GM23338 (cell line): ENCODE measurements around the gene FXYD5. TPM values are rescaled to one million over a fixed set of nuclear protein-coding genes. Genes with fewer than 3 reads are reported as not detected.

ENCODE experiments used
- ATAC-seq: fragments of 200-7000 bp; cut with Tn5 transposase; 3 replicates; pipeline ENCODE4 v1.9.1; 2020
- DNase-seq: peaks from one replicate; pipeline ENCODE4 v3.0.0-alpha.2; 2015; ENCODE audit warnings: low spot score
- H2AFZ ChIP-seq: fragments of 200-600 bp; sonication (generic); 2 replicates; pipeline ENCODE4 v1.8.0; 2016; ENCODE audit warnings: antibody characterized with exemption, mild to moderate bottlenecking, moderate library complexity
- H3F3A ChIP-seq: fragments of 200-600 bp; sonication (generic); replicated peaks from 2 replicates; pipeline ENCODE4 v1.8.0; 2017; ENCODE audit warnings: antibody characterized with exemption, mixed run types, low read depth
- H3K27ac ChIP-seq: fragments of 200-600 bp; sonication (generic); 2 replicates; pipeline ENCODE4 v1.6.1; 2016; ENCODE audit warnings: low read depth
- H3K27me3 ChIP-seq: fragments of 200-600 bp; sonication (generic); 2 replicates; pipeline ENCODE4 v1.8.0; 2016; ENCODE audit warnings: mild to moderate bottlenecking, mixed run types, moderate library complexity; ENCODE audit not compliant: insufficient read depth
- H3K36me3 ChIP-seq: fragments of 200-600 bp; sonication (generic); 2 replicates; pipeline ENCODE4 v1.8.0; 2016; ENCODE audit warnings: mild to moderate bottlenecking; ENCODE audit not compliant: insufficient read depth
- H3K4me1 ChIP-seq: fragments of 200-600 bp; sonication (generic); 2 replicates; pipeline ENCODE4 v1.8.0; 2016; ENCODE audit warnings: mild to moderate bottlenecking, moderate library complexity; ENCODE audit not compliant: insufficient read depth
- H3K4me2 ChIP-seq: fragments of 200-600 bp; sonication (generic); 2 replicates; pipeline ENCODE4 v1.7.1; 2017; ENCODE audit warnings: mixed run types
- H3K4me3 ChIP-seq: fragments of 200-600 bp; sonication (generic); 2 replicates; pipeline ENCODE4 v1.6.1; 2016; ENCODE audit warnings: mixed run types
- H3K79me2 ChIP-seq: fragments of 200-600 bp; sonication (generic); replicated peaks from 2 replicates; pipeline ENCODE4 v1.8.0; 2017; ENCODE audit warnings: mild to moderate bottlenecking; ENCODE audit not compliant: insufficient read depth
- H3K9me2 ChIP-seq: fragments of 200-600 bp; sonication (generic); 2 replicates; pipeline ENCODE4 v1.8.0; 2017; ENCODE audit not compliant: insufficient read depth
- H4K20me1 ChIP-seq: fragments of 200-600 bp; sonication (generic); replicated peaks from 2 replicates; pipeline ENCODE4 v1.8.0; 2017; ENCODE audit warnings: mild to moderate bottlenecking; ENCODE audit not compliant: insufficient read depth
- H3K27ac Mint-ChIP-seq: 2 replicates; pipeline ENCODE4 v1.8.0; 2020; ENCODE audit warnings: inconsistent platforms, mild to moderate bottlenecking, moderate library complexity, mixed read lengths
- H3K27me3 Mint-ChIP-seq: 3 replicates; pipeline ENCODE4 v1.8.0; 2022; ENCODE audit warnings: low read depth, mild to moderate bottlenecking, moderate library complexity, mixed read lengths, inconsistent platforms; ENCODE audit not compliant: insufficient read depth, poor library complexity
- H3K36me3 Mint-ChIP-seq: 3 replicates; pipeline ENCODE4 v1.8.0; 2021; ENCODE audit warnings: low read depth, mild to moderate bottlenecking, inconsistent platforms, moderate library complexity, mixed read lengths
- H3K4me1 Mint-ChIP-seq: 3 replicates; pipeline ENCODE4 v1.8.0; 2020; ENCODE audit warnings: mild to moderate bottlenecking, inconsistent platforms, mixed read lengths
- H3K4me3 Mint-ChIP-seq: 3 replicates; pipeline ENCODE4 v1.8.0; 2021; ENCODE audit warnings: moderate library complexity, mild to moderate bottlenecking, inconsistent platforms, mixed read lengths
- H3K9me3 Mint-ChIP-seq: 3 replicates; pipeline ENCODE4 v1.8.0; 2020; ENCODE audit warnings: moderate library complexity, mild to moderate bottlenecking, inconsistent platforms, mixed read lengths
- CREB1 ChIP-seq: fragments of 250-450 bp; sonication (Bioruptor Pico); IDR thresholded peaks from 2 replicates; pipeline ENCODE4 v1.5.0; 2020; ENCODE audit warnings: low read depth, mild to moderate bottlenecking, moderate library complexity
- ETS1 ChIP-seq: IDR thresholded peaks from 2 replicates; pipeline ENCODE4 v1.6.1; 2016; ENCODE audit warnings: antibody characterized with exemption
- EZH2 ChIP-seq: fragments of 200-600 bp; sonication (generic); IDR thresholded peaks from one replicate; pipeline ENCODE4 v1.8.0; 2017; ENCODE audit warnings: antibody characterized with exemption, mild to moderate bottlenecking, low read depth; ENCODE audit not compliant: unreplicated experiment
- EZH2phosphoT487 ChIP-seq: fragments of 200-600 bp; sonication (generic); IDR thresholded peaks from one replicate; pipeline ENCODE4 v1.8.1; 2018; ENCODE audit warnings: antibody characterized with exemption; ENCODE audit not compliant: unreplicated experiment
- JUNB ChIP-seq: IDR thresholded peaks from one replicate; pipeline ENCODE4 v1.6.1; 2016; ENCODE audit warnings: antibody characterized with exemption; ENCODE audit not compliant: unreplicated experiment
- NANOG ChIP-seq: IDR thresholded peaks from 2 replicates; pipeline ENCODE4 v1.6.1; 2016; ENCODE audit warnings: antibody characterized with exemption, borderline replicate concordance
- POLR2AphosphoS5 ChIP-seq: IDR thresholded peaks from 2 replicates; pipeline ENCODE4 v1.6.1; 2016; ENCODE audit warnings: antibody characterized with exemption, low read depth
- REST ChIP-seq: IDR thresholded peaks from one replicate; pipeline ENCODE4 v1.6.1; 2018; ENCODE audit warnings: antibody characterized with exemption; ENCODE audit not compliant: unreplicated experiment
- STAT1 ChIP-seq: IDR thresholded peaks from one replicate; pipeline ENCODE4 v1.6.1; 2016; ENCODE audit warnings: antibody characterized with exemption; ENCODE audit not compliant: unreplicated experiment
- ZNF114 ChIP-seq: fragments of 250-450 bp; sonication (Bioruptor Pico); IDR thresholded peaks from 2 replicates; pipeline ENCODE4 v1.5.0; 2020; ENCODE audit warnings: mild to moderate bottlenecking, moderate library complexity
- ZNF331 ChIP-seq: fragments of 250-450 bp; sonication (Bioruptor Pico); IDR thresholded peaks from 2 replicates; pipeline ENCODE4 v1.5.0; 2020; ENCODE audit warnings: low read depth, mild to moderate bottlenecking, moderate library complexity
- ZNF462 ChIP-seq: fragments of 250-450 bp; sonication (Bioruptor Pico); IDR thresholded peaks from 2 replicates; pipeline ENCODE4 v1.5.0; 2020; ENCODE audit warnings: mild to moderate bottlenecking, moderate library complexity
- polyA plus RNA-seq: library from polyadenylated mRNA; unstranded; fragments of >200 nt; fragmentation: Nextera tagmentation; extraction: Ambion mirVana; gene quantifications from 2 replicates; pipeline ENCODE4 v1.2.1, GENCODE V29; 2016
- total RNA-seq: library from RNA; depleted of rRNA; stranded (reverse); fragments of >200 nt; shearing (Covaris generic); gene quantifications from 2 replicates; pipeline ENCODE4 v1.2.3, GENCODE V29; 2014
- TF ChIP-seq, protein P1 (sequence below), 2 experiments: fragments of 200-600 bp in 1 of 2; sonication (generic) in 1 of 2; conservative IDR thresholded peaks; 2 replicates each; pipeline versions ENCODE4 v1.5.1 to v1.6.1; 2016 to 2017; ENCODE audit warnings: antibody characterized with exemption in 2 of 2, low read depth in 2 of 2, mild to moderate bottlenecking in 2 of 2, moderate library complexity in 1 of 2

Gene FXYD5
- total and polyA plus RNA-seq, 2 experiments from 2014 or later = 97.7 to 233 TPM

GRCh38 chr19:35117799-35118198 is 36.7 kb upstream of the FXYD5 start:
- Mint-ChIP-seq H3K4me3 (no peak overlapping the region), H3K36me3 (no peaks in the 10 kb centered on the region), H3K4me1 (peaks cover 38% of the 10 kb centered on the region), H3K9me3 (no peaks in the 10 kb centered on the region; the same call in 2 of the 3 replicates), H3K27me3 (peaks cover 25% of the 10 kb centered on the region), H3K27ac (no peak overlapping the region)
- H3K4me1 ChIP-seq = peaks cover 27% of the 10 kb centered on the region
- no peak overlapping the region for H3K27ac ChIP-seq
- TF ChIP-seq, protein P1, sequence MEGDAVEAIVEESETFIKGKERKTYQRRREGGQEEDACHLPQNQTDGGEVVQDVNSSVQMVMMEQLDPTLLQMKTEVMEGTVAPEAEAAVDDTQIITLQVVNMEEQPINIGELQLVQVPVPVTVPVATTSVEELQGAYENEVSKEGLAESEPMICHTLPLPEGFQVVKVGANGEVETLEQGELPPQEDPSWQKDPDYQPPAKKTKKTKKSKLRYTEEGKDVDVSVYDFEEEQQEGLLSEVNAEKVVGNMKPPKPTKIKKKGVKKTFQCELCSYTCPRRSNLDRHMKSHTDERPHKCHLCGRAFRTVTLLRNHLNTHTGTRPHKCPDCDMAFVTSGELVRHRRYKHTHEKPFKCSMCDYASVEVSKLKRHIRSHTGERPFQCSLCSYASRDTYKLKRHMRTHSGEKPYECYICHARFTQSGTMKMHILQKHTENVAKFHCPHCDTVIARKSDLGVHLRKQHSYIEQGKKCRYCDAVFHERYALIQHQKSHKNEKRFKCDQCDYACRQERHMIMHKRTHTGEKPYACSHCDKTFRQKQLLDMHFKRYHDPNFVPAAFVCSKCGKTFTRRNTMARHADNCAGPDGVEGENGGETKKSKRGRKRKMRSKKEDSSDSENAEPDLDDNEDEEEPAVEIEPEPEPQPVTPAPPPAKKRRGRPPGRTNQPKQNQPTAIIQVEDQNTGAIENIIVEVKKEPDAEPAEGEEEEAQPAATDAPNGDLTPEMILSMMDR (conservative IDR thresholded peaks at IDR 0.05; ENCODE audit: low read depth in 2 of 2) = no peak
- TF ChIP-seq ZNF331 (no peak), EZH2 (no peak), ETS1 (no peak), CREB1 (CRISPR knock-in tag) (no peak), ZNF462 (CRISPR knock-in tag) (no peak), NANOG (no peak), JUNB (no peak), REST (no peak), ZNF114 (CRISPR knock-in tag) (no peak), EZH2phosphoT487 (no peak), POLR2AphosphoS5 (no peak), STAT1 (no peak)
- no peaks in the 10 kb centered on the region for H3K27me3 ChIP-seq
- DNase-seq (no peak), ATAC-seq (no peak)
- H4K20me1 ChIP-seq = no peaks in the 10 kb centered on the region
- no peaks in the 10 kb centered on the region for H3K36me3 ChIP-seq
- H3K9me2 ChIP-seq = no peaks in the 10 kb centered on the region
- no peak overlapping the region for H3K4me3 ChIP-seq
- H3K79me2 ChIP-seq = no peaks in the 10 kb centered on the region
- no peaks in the 10 kb centered on the region for H3F3A ChIP-seq
- H3K4me2 ChIP-seq = no peak overlapping the region
- H2AFZ ChIP-seq = no peak overlapping the region
